Subcutaneous adipose tissue (tissue), 4 donors: Measurements from ENCODE around the gene ATP5F1C. TPM values are rescaled to one million over a fixed set of nuclear protein-coding genes. Genes with fewer than 3 reads are reported as not detected.

ENCODE experiments used
- total RNA-seq, 4 donors: library from RNA; depleted of rRNA; stranded (reverse); fragments of >200 nt; gene quantifications; one replicate each; pipeline ENCODE4 v1.1.0, GENCODE V29; 2016
- TF ChIP-seq, protein P1 (sequence below): fragments of 450-650 bp; IDR thresholded peaks from one replicate; pipeline ENCODE4 v1.5.1; 2016; ENCODE audit warnings: low read depth, mild to moderate bottlenecking, control low read depth, antibody characterized with exemption, moderate library complexity

ATP5F1C gene
- total RNA-seq, 4 donors from 2014 or later: 170 to 382 (median 237) TPM

DNA sequence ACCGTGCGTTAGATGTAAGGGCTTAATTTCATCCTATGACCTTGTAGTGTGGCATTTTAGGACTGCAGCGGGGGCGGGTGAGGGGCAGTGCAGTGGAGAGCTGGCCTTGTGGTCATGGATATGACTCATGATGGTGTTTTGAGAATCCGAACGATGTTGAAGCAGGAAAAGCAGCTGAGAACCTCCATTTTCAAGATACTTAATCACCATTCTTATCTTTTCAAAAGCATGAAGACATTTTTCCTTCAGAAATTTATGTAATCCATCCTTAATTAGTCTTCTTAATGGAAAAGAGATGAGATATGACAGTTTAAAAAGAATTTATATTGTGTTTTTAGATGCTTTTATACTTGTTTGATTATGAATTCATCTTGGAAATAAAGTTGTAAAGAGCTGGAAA is 9.6 kb downstream of the ATP5F1C start:
- TF ChIP-seq, protein P1, sequence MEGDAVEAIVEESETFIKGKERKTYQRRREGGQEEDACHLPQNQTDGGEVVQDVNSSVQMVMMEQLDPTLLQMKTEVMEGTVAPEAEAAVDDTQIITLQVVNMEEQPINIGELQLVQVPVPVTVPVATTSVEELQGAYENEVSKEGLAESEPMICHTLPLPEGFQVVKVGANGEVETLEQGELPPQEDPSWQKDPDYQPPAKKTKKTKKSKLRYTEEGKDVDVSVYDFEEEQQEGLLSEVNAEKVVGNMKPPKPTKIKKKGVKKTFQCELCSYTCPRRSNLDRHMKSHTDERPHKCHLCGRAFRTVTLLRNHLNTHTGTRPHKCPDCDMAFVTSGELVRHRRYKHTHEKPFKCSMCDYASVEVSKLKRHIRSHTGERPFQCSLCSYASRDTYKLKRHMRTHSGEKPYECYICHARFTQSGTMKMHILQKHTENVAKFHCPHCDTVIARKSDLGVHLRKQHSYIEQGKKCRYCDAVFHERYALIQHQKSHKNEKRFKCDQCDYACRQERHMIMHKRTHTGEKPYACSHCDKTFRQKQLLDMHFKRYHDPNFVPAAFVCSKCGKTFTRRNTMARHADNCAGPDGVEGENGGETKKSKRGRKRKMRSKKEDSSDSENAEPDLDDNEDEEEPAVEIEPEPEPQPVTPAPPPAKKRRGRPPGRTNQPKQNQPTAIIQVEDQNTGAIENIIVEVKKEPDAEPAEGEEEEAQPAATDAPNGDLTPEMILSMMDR: no peak

DNA sequence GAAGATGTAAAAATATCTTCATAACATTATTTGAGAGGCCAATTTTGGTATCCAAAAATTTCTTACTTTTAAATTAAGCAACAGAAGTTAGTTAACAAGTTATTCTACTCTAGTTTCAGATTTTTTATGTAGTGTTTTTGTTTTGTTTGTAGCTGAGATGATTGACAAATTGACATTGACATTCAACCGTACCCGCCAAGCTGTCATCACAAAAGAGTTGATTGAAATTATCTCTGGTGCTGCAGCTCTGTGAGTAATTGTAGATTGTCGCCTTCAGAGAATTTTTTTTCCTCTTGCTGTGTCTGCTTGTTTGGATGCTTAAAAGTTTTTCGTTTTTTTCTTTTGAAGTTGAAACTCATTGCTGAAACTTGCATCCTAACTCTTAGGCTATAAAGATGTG is 14.6 kb downstream of the ATP5F1C start:
- TF ChIP-seq, protein P1: no peak

DNA sequence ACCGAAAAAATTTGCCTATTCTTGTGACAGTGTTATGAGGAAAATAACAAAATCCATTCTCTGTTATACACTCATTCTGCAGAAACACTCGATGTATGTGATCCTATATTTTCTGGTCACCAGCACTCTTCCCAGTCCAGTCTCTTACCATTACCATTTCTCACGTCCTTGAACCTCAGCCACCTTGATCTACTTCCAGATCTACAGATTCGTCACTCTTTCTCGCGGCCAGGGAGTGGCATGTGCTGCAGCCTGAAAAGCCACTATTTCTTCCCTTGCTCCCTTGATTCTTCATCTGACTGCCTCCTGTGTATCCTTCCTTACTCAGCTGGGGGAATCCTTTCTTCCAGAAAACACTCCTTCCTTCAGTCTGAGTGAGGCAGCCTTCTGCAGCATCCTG is 16.2 kb downstream of the ATP5F1C start:
- TF ChIP-seq, protein P1: no peak

DNA sequence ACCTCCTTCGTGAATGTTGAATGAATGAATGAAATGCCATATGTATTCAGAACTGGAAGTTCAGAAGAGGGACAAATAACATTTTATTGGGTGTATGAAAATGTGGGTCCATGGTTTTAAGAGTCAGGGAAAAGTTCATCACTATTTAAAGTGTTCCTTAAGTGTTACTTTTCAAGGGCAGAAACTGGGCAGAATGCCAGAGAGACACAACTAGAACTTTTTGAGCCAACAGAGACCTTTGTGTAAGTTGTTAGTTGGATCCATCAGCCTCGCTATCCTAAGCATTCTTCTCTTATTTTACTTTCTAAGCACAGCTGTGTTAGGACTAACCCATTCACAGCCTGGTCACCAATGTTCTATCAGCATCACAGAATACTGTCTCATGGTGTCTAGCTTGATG is 16.8 kb downstream of the ATP5F1C start:
- TF ChIP-seq, protein P1: no peak

DNA sequence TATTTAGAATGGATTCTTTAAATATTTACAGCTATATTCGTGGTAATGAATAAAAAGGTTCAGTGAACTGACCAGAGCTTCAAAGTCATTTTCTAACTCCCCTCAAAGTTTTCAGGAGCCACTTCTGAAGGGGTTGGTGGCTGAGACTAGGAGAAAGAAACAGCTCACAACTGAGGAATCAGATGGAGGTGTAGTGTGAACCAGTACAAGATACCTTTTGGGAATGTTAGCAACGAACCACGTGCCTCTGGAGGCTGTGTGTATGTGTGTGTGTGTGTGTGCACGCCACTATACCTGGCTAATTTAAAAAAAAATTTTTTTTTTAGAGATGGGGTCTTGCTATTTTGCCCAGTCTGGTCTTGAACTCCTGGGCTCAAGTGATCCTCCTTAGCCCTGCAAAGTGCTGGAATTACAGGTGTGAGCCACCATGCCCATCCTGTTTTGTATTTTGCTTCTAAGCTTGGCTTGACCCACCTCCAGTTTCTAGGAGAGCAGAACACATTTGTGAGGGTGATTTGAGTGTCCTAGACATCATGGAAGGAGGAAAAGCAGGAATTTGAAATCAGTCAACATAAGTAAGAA is 20.8 kb downstream of the ATP5F1C start:
- TF ChIP-seq, protein P1: no peak

DNA sequence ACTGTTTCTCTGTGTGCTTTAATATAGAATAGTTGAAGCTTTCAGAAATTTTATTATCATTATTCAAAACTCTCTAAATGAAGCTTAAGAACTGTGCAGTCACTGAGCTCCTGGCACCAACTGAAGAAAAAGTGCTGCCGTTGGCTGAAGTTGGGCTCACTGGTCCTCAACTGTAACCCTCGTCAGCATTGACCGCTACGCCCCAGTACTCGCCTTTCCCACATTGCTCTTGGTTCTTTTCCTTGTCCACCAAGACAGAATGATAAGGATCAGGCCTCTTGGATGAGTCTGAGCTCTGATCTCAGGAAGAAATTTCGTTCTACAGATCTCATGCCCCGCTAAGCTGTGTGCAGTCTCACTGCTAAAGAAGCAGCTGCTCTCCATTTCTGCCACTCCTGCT is 22.5 kb downstream of the ATP5F1C start:
- TF ChIP-seq, protein P1: no peak

DNA sequence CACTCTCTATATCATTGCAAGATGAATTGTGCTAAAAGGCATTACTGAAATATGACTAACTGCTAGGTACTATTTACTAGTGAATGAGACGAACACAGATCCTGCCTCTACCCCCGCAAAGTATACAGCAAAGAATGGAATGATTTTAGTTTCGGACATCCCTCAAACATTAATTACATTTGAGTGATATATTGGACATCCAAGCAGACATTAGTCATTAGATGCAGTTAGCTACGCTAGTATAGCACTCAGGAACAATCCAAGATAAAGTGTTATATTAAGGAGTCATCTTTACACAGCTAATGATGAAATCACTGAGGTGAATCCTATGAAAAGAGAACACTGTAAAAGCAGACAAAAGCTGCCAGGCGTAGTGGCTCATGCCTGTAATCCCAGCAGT is 23.0 kb downstream of the ATP5F1C start:
- TF ChIP-seq, protein P1: no peak
